Activated CD4-positive, CD25-positive, alpha-beta regulatory T cell treated with anti-CD3 and anti-CD28 coated beads, Interleukin-2, amount 50 U/mL, for 16 hours (primary cell): Measurements from ENCODE around the gene SPINT4.
A peak's percentile ranks its signal among the peaks of the same experiment; 100 is the strongest.

Experiments
- DNase-seq: peaks from one replicate; pipeline ENCODE4 v3.0.0-alpha.2; 2020; ENCODE audit warnings: low read depth, low spot score

The SPINT4 gene

DNA sequence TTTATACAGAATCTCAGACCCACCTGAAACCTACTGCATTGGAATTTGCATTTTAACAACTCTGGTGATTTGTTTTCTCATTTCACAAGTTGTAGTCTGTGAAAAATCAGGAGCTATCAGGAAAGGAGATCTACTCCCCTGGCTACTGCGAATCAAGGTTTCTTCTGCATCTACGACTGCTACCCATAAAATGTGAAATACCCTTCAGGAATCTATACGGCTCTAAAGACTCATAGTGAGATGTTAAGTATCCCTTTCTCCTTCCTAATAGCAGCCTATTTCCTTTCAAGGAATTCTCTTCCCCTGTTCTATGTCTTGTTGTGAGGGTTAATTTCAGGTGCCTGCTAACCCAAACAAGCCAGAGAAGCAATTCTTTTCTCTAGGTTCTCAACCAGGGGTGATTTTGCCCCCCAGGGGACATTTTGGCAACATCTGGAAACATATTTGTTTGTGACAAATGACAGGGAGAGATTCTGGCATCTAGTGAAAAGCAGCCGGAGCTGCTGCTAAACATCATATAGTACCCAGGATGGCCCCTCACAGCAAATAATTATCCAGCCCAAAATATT lies 43.2 kb downstream of the SPINT4 start:
- DNase-seq: no peak

DNA sequence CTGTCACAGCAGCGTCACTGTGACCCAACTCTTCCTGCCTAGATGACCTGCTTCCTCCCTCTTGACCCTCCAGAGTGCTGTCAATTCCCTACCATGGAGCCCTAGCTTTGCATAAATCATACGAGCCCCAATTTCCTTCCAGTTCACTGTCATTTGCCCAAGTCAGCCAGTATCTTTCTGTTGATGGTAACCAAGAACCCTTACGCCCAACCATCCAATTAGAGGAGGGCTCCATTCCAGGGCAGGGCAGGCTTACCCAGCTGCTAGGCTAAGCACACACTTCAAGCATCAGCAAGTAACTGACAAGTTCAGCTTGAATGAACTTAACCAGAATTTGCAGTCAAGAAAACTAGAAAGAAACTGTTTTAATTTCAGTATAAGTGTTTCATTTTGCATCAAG lies 43.8 kb downstream of the SPINT4 start:
- DNase-seq: no peak

DNA sequence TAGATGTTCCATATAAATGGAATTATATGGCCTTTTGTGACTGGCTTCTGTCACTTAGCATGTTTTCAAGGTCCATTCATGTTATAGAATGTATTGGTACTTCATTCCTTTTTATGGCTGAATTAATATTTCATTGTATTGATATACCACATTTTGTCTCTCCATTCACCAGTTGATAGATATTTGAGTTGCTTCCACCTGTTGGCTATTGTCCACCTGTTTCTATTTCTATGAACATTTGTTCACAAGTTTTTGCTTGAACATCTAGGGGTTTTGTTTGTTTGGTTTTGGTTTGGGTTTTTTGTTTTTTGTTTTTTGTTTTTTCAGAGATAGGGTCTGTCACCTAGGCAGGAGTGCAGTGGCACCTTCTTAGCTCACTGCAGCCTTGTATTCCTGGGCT lies 46.3 kb downstream of the SPINT4 start:
- DNase-seq: no peak

DNA sequence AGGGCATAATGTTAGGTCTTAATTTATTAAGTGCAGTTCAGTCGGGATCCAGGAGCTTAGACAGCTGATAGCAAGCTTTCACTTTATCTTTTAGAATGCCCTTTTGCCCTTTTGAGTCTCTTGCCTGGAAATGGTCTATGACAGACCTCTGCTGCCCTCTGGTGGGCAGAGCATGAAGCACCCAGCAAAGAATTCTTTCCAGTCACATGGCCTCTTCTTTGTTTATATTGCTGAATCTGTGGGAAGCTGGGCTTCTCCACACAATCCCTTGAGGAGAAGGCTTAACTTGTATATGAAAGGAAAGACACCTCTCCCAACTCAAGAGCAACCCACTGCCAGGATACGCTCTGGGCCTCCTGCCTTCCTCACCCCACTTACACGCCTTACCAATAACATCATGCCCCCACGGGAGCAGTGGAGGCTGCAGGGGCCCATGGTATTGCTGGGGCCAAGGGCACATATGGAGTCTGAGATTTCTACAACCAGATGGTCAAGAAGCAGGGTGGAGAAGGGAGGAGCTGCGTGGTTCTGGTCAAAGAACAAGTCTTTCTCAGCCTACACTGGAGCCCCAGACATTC lies 49.1 kb downstream of the SPINT4 start:
- peak; percentile 62 for DNase-seq

DNA sequence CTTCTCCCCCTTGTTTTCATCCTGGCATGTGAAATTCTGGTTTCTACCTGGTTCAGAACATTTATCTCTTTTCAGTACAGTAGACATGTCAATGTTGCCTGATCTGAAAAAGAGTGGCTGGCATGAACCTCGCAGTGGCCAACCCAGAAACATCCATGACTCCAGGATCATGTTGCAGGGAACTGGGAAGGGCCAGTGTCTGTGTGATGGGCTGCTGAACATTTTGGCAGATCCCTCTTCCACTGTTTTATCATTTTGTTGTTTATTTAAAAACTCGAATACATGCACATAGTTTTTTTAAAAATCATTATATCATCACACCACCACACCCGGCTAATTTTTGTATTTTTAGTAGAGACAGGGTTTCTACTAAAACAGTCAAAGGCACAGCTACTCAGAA lies 50.5 kb downstream of the SPINT4 start:
- no peak for DNase-seq

DNA sequence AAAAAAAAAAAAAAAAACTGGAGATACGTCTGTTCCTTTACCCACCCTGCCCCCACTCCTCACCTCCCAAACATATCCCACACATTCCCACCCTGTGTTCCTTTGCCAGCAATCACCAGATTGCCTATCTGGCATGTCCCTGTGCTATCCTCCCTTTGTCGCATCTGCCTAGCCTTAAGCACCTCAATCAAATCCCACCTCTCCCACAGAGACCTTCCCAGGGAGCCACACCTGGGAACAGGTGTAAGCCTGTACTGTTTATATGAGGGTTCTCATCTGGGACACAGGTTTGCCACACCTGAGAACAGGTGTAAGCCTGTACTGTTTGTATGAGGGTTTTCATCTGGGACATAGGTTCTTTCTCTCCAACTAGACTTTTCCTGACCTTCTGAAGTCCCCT lies 52.8 kb downstream of the SPINT4 start:
- DNase-seq: no peak

DNA sequence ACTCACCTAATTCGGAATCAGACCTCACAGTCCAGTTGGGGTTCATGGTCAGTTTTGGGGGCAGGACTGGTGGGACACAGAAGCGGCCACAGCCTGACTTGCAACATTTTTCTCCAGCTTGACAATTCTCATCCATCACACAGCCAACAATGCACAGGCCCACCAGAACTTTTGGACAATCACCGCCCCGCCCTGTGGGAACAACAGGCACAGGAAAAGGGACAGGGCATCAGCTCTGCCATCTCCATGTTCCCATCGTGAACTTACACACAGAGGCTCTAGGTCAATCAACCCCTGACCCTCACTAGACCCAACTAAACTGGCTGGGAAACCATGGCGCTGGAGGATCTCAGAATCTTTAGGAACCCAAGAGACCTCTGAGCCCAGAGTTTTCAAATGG lies 53.3 kb downstream of the SPINT4 start:
- DNase-seq: no peak
